GM21528 (cell line): Measurements from ENCODE around the gene CABLES2.
"Not testable (repeated sequence)": the region's sequence is repeated elsewhere in the genome, so short reads cannot be mapped to it uniquely, and the experiment has no call there.

Source experiments
- ATAC-seq: cut with Tn5 transposase; IDR thresholded peaks from one replicate; pipeline ENCODE4 v1.9.1; 2021; ENCODE audit warnings: mild to moderate bottlenecking, moderate library complexity; ENCODE audit not compliant: unreplicated experiment, low FRiP score

The CABLES2 gene

GRCh38 chr20:62436692-62437091, 29.6 kb upstream of the CABLES2 start:
- no peak for ATAC-seq

GRCh38 chr20:62433658-62434497, 26.8 kb upstream of the CABLES2 start:
- no peak for ATAC-seq

DNA sequence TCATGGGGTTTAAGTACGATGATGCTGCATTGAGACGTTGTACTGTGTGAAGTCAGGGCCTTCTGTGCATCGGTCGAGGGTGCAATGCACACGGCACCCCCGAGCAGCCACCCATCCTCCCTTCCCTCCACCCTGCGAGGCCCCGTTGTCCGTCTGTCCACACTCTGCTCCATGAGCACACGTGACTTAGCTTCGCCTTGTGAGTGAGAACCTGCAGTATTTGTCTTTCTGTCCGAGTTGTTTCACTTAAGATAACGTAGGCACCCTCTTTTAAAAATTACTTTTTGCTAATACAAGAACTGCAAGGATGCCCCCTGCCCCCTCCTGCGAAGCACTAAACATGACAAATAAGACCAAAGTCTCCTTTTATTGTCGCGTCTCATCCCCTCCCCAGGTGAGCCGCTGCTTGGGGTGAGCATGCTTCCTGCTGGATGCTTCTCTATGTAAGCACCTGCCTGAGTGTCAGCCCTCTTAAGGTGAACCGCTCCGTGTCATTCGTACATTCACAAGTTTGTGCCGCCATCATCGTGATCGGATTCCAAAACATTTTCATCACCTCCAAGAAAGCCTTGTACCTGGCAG, 23.9 kb upstream of the CABLES2 start:
- ATAC-seq: no peak

DNA sequence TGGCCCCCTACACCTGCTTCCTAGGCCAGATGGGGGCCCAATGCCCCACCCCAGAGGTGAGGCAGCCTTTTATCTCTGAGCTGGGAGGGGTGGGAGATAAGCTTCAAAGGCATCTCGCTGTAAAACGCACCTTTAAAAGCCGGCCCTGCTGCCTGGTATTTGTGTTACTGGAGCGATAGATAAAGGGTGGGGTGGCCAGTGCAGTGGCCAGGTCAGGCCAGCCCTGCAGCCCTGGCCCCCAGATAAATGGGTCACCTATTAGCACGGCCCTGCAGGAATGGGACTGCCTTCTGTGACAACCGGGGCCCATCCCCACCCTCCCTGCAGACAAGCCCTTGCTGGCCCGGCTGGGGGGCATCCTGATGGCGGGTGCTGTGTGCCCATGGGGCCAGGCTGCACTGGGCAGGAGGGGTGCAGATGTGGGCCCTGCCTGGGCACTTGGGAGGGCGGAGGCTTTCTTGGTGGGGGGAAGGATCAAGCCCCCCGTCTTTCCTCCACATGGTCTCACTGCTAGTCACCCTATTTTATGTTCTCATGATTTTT, 23.3 kb upstream of the CABLES2 start:
- ATAC-seq: no peak

GRCh38 chr20:62429455-62430310, 22.6 kb upstream of the CABLES2 start:
- ATAC-seq: no peak

- no peak for ATAC-seq
Measured at GRCh38 chr20:62428396-62429295, 21.6 kb upstream of the CABLES2 start.

GRCh38 chr20:62428002-62428372, 20.9 kb upstream of the CABLES2 start:
- ATAC-seq: no peak

DNA sequence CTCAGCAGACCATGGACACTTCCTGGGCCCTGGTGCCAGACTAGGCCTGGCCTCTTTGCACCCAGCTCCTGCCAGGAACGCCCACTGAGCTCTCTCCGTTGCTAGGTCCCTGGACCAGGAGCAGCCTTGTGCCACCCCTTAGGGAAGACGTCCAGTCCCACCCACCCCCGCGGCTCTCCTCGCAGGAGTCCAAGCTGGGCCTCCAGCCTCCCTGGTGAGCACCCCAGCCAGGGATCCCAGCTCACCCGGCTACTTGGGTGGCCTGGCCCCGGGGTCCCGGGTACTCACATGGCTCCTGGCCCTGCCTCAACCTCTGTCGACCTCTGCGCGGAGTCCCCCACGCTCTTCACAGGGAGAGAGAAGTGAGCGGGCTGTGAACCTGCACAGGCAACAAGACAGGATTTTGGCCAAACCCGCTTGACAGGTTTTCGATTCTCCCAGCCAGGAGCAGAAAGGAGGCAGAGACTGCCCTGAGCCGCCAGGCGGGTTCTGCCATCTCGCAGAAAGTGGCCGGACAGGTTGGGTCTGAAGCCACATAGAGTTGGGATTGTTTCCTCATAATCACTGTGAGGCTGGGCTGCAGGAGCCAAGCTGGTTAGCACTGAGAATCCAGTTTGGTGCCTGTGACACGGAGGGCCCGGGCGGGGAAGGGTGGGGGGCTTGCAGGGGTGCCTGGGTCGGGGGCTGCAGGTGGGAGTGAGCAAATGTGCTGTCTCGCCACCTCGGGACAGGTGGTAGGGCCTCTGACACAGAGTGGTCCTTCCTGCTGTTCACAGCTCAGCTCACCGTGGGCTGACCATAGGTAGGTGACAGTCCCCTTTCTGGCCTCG, 20.3 kb upstream of the CABLES2 start, which contains the start of gene RBBP8NL:
Gene RBBP8NL, minus strand, starts transcription at position 368 of the 830 bp plus-strand sequence. CDS start 7,892 bp downstream, outside the sequence.
- ATAC-seq: no peak

DNA sequence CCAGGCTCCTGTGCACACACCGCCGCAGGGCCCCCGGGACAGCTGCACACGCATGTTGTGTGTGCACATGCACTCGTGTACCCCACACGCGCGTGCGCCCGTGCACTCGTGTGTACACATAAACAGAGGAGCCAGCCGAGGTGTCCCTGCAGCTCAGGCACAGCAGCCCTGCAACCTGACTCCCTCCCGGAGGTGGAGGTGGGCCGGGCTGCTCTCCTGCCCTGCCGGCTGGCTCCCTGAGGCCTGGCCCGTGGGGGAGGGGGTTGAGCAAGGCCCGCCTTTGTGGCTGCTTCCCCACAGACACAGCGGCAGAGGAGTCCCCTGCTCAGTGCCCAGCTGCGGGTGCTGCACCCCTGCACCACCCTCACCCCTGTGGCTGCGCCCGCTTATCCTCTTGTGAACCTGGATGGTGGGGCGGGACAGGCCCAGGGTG, 19.6 kb upstream of the CABLES2 start:
- ATAC-seq: no peak

DNA sequence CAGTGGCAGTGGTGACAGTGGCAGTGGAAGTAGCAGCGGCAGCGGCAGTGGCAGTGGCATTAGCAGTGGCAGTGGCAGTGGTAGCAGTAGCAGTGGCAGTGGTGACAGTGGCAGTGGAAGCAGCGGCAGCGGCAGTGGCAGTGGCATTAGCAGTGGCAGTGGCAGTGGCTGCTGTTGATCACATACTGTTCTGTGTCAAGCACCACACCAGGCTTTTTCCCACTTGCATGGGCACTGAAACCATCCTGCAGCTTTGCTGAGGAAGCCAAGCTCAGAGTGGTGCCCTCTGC, 18.9 kb upstream of the CABLES2 start:
- not testable (repeated sequence) for ATAC-seq

DNA sequence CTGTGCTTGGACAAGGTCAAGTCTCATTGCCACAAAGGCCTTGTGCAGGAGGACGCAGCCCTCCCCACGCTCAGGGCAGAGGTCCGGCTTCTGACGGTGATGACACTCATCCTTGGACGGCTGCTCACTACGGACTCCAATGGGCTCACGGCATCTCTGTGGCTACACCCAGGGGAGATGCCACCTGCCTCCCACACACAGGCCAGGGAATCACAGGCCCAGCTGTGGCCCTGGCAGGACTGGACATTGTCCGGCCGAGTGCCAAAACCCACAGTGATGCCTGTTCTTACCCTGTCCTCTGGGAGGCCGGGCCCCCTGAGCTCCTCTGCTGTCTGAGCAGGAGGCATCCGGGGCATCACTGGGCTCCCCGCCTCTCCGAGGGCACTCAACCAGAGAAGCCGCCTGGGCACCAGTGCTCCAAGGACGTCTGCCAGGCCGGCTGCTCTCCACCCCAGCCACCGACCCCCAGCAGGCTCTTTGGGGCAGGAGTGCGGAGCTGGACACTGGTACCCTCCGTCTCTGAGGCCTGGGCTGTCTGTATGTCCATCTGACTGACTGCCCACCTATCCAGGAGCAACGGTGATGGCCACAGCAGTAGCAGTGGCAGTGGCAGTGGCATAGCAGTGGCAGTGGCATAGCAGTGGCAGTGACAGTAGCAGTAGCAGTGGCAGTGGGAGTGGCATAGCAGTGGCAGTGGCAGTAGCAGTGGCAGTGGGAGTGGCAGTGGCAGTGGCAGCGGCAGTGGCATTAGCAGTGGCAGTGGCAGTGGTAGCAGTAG, 18.4 kb upstream of the CABLES2 start:
- ATAC-seq: no peak

DNA sequence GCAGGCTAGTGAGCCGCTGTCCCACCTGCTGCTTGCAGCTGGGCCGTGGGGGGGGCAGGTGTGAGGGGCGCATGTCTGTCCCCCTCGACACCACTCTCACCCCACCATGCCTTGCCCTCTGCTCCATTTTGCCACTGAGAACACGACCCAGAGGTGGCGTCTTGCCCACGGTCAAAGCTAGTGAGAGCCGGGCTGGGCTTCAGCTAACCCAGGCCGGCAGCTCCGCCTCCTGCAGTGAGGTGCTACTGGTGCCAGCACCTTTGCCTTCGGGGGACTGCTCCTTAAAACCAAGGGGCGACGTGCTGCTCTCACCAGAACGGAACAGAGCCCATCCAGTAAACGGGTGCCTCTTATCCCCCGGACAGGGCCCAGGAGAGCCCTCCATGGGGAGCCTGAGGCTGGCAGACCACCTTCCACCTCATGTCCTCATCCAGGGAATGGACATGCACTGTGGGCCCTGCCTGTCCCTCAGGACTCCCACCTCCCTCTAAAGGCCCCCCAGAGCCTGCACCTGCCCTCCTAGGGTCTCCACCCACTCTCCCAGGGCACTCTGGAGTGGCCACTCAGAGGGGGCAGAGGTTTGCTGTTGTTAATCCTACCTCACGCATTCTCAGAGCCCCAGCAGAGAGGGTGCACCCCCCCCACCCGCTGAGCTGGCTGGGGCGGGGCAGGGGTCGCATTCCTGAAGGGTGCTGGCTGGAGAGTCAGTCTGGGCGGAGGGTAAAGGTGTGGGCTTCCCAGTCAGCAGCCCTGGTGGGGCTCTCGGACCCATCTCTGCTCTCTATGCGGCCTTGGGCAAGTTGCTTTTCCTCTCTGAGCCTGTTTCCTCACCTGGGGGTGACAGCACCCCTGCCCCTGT, 17.4 kb upstream of the CABLES2 start:
- ATAC-seq: no peak

DNA sequence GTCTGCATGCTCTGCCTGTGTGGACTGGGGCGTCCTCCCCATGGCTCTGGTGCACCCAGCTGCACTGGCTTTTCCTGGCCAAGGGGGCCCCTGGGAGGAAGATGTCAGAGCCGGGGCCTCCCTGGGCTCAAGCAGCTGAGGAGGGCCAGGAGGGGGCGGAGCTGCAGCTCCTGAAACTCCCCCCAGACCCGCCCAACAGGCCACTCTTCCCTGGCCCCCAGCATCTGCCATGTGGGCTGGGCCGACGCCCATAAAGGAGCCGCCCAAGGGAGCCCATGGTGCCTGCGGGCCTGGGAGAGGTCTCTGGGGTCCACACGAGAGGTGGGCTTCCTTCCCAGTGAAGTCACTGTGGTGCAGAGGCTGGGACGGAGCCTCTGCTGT, 16.2 kb upstream of the CABLES2 start:
- no peak for ATAC-seq

DNA sequence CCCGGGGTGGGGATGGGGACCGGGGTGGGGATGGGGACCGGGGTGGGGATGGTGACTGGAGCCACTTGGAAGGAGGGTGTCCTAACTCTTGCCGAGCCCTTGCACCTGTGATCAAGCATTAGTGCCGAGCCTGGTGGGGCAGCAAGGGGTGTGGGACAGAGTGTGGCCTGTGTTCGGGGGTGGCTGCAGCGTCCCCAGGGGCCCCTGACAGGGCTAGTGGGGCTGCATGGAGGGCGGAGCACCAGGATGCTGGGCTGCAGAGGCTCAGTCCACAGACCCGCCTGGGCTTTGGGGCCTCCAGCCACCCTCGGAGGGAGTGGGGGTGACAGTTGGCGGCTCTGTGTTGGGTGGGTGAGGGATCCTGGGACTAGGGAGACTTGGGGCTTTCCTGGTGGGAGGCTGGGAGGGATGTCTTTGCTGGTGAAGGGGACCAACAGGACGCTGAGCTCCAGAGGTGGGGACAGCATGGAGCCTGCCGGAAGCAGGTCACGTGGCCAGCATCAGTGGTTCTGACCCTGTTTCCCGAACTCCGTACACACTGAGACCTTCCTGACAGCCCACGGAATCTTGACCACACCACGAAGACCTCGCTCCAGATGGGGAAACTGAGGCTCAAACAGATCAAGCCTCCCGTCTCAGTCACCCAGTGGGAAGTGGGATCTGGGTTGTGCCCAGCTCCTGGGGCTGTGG, 15.7 kb upstream of the CABLES2 start:
- no peak for ATAC-seq

DNA sequence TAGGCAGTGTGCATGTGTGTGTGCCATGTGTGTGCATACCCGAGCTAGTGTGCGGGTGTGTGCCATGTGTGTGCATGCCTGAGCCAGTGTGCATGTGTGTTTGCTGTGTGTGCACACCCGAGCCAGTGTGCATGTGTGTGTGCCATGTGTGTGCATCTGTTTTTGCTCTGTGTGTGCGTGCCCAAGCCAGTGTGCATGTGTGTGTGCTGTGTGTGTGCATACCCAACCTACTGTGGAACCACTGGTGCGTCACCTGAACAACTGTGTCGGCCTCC, 14.6 kb upstream of the CABLES2 start:
- no peak for ATAC-seq

GRCh38 chr20:62420846-62421715, 14.0 kb upstream of the CABLES2 start:
- ATAC-seq: no peak
